ENCODE results near the gene RASAL1.

The RASAL1 gene

DNA sequence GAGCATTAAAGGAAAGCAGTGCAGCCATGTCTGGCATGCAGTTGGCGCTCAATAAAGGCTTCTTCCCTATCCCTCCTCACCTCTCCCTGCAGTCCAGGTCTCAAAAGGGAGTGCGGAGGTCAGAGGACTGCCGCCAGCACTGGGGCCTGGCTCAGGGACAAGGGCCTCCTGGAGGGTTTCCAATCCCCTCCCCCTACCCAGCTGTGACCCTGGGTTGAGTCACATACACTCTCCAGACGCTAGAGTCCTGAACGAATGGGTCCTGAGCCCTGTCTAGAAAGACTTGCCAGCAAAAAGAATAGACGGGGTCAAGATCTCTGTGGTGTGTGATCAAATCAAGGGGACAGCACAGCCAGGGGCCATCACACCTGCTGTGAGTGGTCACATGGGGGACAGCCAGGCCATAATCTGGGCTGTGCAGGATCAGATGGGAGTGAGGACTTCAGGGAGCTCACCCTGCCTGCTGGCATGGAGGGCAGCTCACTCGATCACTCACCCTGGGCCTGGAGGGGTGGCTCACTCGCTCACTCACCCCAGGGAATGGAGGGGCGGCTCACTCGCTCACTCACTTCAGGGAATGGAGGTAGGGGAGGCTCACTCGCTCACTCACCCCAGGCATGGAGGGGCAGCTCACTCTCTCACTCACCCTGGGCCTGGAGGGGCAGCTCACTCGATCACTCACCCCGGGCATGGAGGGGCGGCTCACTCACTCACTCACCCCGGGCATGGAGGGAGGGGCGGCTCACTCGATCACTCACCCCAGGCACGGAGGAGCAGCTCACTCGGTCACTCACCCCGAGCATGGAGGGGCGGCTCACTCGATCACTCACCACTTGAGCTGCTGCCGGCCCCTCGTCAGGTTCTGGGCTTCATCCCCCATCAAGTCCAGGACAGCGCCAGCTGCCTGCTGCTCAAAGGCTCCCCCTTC is 26.8 kb upstream of the RASAL1 start:
- Histone ChIP-seq H2AFZ (ENCODE audit: low read length) (no peak overlapping the region), H3K9me2 (ENCODE audit: low read depth, low read length) (no peaks in the 10 kb centered on the region), H3K27me3 (ENCODE audit: insufficient read depth, low read length) (no peaks in the 10 kb centered on the region), H3K4me2 (ENCODE audit: low read length) (peak overlapping the region; percentile 65), H3K9me3 (ENCODE audit: low read length) (no peaks in the 10 kb centered on the region), H3K4me1 (ENCODE audit: insufficient read depth, low read length, severe bottlenecking) (peaks cover 80% of the 10 kb centered on the region), H3K27ac (ENCODE audit: low read depth, low read length, poor library complexity, severe bottlenecking) (peak overlapping the region; percentile 99), H3K9ac (ENCODE audit: low read length) (peak overlapping the region; percentile 59; the same call in 1 of the 2 replicates), H3F3A (ENCODE audit: insufficient read depth, low read length) (no peaks in the 10 kb centered on the region), H4K20me1 (ENCODE audit: insufficient read depth, low read length) (no peaks in the 10 kb centered on the region), H3K79me2 (ENCODE audit: insufficient read depth, low read length) (no peaks in the 10 kb centered on the region), H3K4me3 (ENCODE audit: low read depth, low read length, poor library complexity, severe bottlenecking) (peak overlapping the region; percentile 44), H3K36me3 (ENCODE audit: insufficient read depth, low read length) (peaks cover 88% of the 10 kb centered on the region)
- TF ChIP-seq, protein P1, sequence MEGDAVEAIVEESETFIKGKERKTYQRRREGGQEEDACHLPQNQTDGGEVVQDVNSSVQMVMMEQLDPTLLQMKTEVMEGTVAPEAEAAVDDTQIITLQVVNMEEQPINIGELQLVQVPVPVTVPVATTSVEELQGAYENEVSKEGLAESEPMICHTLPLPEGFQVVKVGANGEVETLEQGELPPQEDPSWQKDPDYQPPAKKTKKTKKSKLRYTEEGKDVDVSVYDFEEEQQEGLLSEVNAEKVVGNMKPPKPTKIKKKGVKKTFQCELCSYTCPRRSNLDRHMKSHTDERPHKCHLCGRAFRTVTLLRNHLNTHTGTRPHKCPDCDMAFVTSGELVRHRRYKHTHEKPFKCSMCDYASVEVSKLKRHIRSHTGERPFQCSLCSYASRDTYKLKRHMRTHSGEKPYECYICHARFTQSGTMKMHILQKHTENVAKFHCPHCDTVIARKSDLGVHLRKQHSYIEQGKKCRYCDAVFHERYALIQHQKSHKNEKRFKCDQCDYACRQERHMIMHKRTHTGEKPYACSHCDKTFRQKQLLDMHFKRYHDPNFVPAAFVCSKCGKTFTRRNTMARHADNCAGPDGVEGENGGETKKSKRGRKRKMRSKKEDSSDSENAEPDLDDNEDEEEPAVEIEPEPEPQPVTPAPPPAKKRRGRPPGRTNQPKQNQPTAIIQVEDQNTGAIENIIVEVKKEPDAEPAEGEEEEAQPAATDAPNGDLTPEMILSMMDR (IDR thresholded peaks at IDR 0.05; ENCODE audit: low read length) = no peak
- TF ChIP-seq EZH2 (IDR thresholded peaks at IDR 0.05; ENCODE audit: borderline replicate concordance, low read length) = no peak

- no peaks in the 10 kb centered on the region for H3K27me3 ChIP-seq (ENCODE audit: insufficient read depth, low read length)
- no peaks in the 10 kb centered on the region for H3K9me3 ChIP-seq (ENCODE audit: low read length)
- H3K4me2 ChIP-seq (ENCODE audit: low read length) = peak overlapping the region; percentile 79
- H4K20me1 ChIP-seq (ENCODE audit: insufficient read depth, low read length) = no peaks in the 10 kb centered on the region
- no peaks in the 10 kb centered on the region for H3K79me2 ChIP-seq (ENCODE audit: insufficient read depth, low read length)
- TF ChIP-seq EZH2 (IDR thresholded peaks at IDR 0.05; ENCODE audit: borderline replicate concordance, low read length) = no peak
- TF ChIP-seq, protein P1 (IDR thresholded peaks at IDR 0.05; ENCODE audit: low read length) = no peak
- H3K4me1 ChIP-seq (ENCODE audit: insufficient read depth, low read length, severe bottlenecking) = peaks cover 81% of the 10 kb centered on the region
- H3K9me2 ChIP-seq (ENCODE audit: low read depth, low read length) = no peaks in the 10 kb centered on the region
- peaks cover 2% of the 10 kb centered on the region; the same call in 1 of the 2 replicates for H3F3A ChIP-seq (ENCODE audit: insufficient read depth, low read length)
- H3K27ac ChIP-seq (ENCODE audit: low read depth, low read length, poor library complexity, severe bottlenecking) = peak overlapping the region; percentile 99
- H3K9ac ChIP-seq (ENCODE audit: low read length) = peak overlapping the region; percentile 69; the same call in 1 of the 2 replicates
- peaks cover 88% of the 10 kb centered on the region for H3K36me3 ChIP-seq (ENCODE audit: insufficient read depth, low read length)
- H3K4me3 ChIP-seq (ENCODE audit: low read depth, low read length, poor library complexity, severe bottlenecking) = peak overlapping the region; percentile 62
- H2AFZ ChIP-seq (ENCODE audit: low read length) = no peak overlapping the region
Observed at GRCh38 chr12:113161415-113162016, 26.0 kb upstream of the RASAL1 start.

GRCh38 chr12:113159937-113160336 is 24.4 kb upstream of the RASAL1 start:
- peak overlapping the region; percentile 69 for H3K9ac ChIP-seq (ENCODE audit: low read length)
- no peaks in the 10 kb centered on the region for H3K9me3 ChIP-seq (ENCODE audit: low read length)
- H3K9me2 ChIP-seq (ENCODE audit: low read depth, low read length) = no peaks in the 10 kb centered on the region
- H4K20me1 ChIP-seq (ENCODE audit: insufficient read depth, low read length) = no peaks in the 10 kb centered on the region
- peak overlapping the region; percentile 62 for H3K4me3 ChIP-seq (ENCODE audit: low read depth, low read length, poor library complexity, severe bottlenecking)
- peaks cover 5% of the 10 kb centered on the region; the same call in 1 of the 2 replicates for H3F3A ChIP-seq (ENCODE audit: insufficient read depth, low read length)
- H3K79me2 ChIP-seq (ENCODE audit: insufficient read depth, low read length) = no peaks in the 10 kb centered on the region
- peaks cover 90% of the 10 kb centered on the region for H3K4me1 ChIP-seq (ENCODE audit: insufficient read depth, low read length, severe bottlenecking)
- no peak overlapping the region for H2AFZ ChIP-seq (ENCODE audit: low read length)
- peak overlapping the region; percentile 92 for H3K27ac ChIP-seq (ENCODE audit: low read depth, low read length, poor library complexity, severe bottlenecking)
- H3K27me3 ChIP-seq (ENCODE audit: insufficient read depth, low read length) = no peaks in the 10 kb centered on the region
- H3K4me2 ChIP-seq (ENCODE audit: low read length) = peak overlapping the region; percentile 79
- no peak for TF ChIP-seq EZH2 (IDR thresholded peaks at IDR 0.05; ENCODE audit: borderline replicate concordance, low read length)
- peaks cover 75% of the 10 kb centered on the region for H3K36me3 ChIP-seq (ENCODE audit: insufficient read depth, low read length)
